Activated CD4-positive, alpha-beta T cell treated with anti-CD3 and anti-CD28 coated beads for 36 hours (primary cell): ENCODE data around the gene BRDT. TPM values are rescaled to one million over a fixed set of nuclear protein-coding genes. Genes with fewer than 3 reads are reported as not detected.
"Not testable (repeated sequence)": the region's sequence is repeated elsewhere in the genome, so short reads cannot be mapped to it uniquely, and the experiment has no call there.

Experiments
- ATAC-seq: fragments of 200-7000 bp; cut with Tn5 transposase; one replicate; pipeline ENCODE4 v1.10.0; 2021; ENCODE audit warnings: mild to moderate bottlenecking, moderate library complexity
- CTCF ChIA-PET: fragments of 350-600 bp; sonication (Branson Sonifier 250); formaldehyde crosslinking; loops from one replicate; lab custom pipeline; 2021; ENCODE audit warnings: antibody characterized with exemption; lab: Charles Lee
- POLR2A ChIA-PET: fragments of 350-600 bp; sonication (Branson Sonifier 250); formaldehyde crosslinking; loops from one replicate; lab custom pipeline; 2021; ENCODE audit warnings: antibody characterized with exemption, inconsistent platforms; lab: Charles Lee
- DNase-seq: peaks from one replicate; pipeline ENCODE4 v3.0.0-alpha.2; 2020
- H3K27ac Mint-ChIP-seq: one replicate; pipeline ENCODE4 v1.8.0; 2021; ENCODE audit warnings: mixed read lengths
- H3K27me3 Mint-ChIP-seq: one replicate; pipeline ENCODE4 v1.8.0; 2021; ENCODE audit warnings: mixed read lengths
- H3K36me3 Mint-ChIP-seq: one replicate; pipeline ENCODE4 v1.8.0; 2021; ENCODE audit warnings: low read depth, mixed read lengths
- H3K4me1 Mint-ChIP-seq: one replicate; pipeline ENCODE4 v1.8.0; 2021; ENCODE audit warnings: mixed read lengths
- H3K4me3 Mint-ChIP-seq: one replicate; pipeline ENCODE4 v1.8.0; 2021; ENCODE audit warnings: mild to moderate bottlenecking, moderate library complexity, mixed read lengths
- H3K9me3 Mint-ChIP-seq: one replicate; pipeline ENCODE4 v1.8.0; 2021; ENCODE audit warnings: low read depth, mixed read lengths
- intact Hi-C, 2 experiments: fragments of 100-400 bp; cut with DNase I in 1 of 2; cut with micrococcal nuclease in 1 of 2; formaldehyde crosslinking; loops; one replicate each; pipeline versions ENCODE4 v1.14.2 to v1.15.1; 2022 to 2024; cut with DNase I, micrococcal nuclease
- total RNA-seq, 2 experiments: library from RNA; stranded (reverse); gene quantifications; one replicate each; pipeline ENCODE4 v1.2.3, GENCODE V29; 2021

Gene BRDT
- total RNA-seq, 2 experiments from 2014 or later: not detected

GRCh38 chr1:91981996-91982609, 32.9 kb downstream of the BRDT start:
- ChIA-PET CTCF (interaction anchor here (1.1 to 1.2 kb wide), 2 partner anchors 10 to 15 kb away, joined by 3 to 4 read pairs; no protein-coding TSS in a partner anchor), POLR2A (no interaction called here)
- Mint-ChIP-seq H3K4me1 (no peaks in the 10 kb centered on the region), H3K36me3 (no peaks in the 10 kb centered on the region), H3K4me3 (no peak overlapping the region), H3K27ac (no peak overlapping the region), H3K27me3 (no peaks in the 10 kb centered on the region), H3K9me3 (no peaks in the 10 kb centered on the region)
- intact Hi-C loops: no loop called here
- peak; percentile 55 for ATAC-seq
- DNase-seq: no peak

GRCh38 chr1:91993256-91993655, 44.1 kb downstream of the BRDT start:
- H3K9me3 Mint-ChIP-seq: no peaks in the 10 kb centered on the region
- H3K27ac Mint-ChIP-seq: no peak overlapping the region
- DNase-seq: no peak
- no peaks in the 10 kb centered on the region for H3K27me3 Mint-ChIP-seq
- ChIA-PET CTCF (interaction anchor here (0.6 to 1.2 kb wide), 5 partner anchors 12 to 628 kb away, joined by 3 to 4 read pairs (median 3); no protein-coding TSS in a partner anchor), POLR2A (no interaction called here)
- no peaks in the 10 kb centered on the region for H3K36me3 Mint-ChIP-seq
- intact Hi-C loops: no loop called here
- ATAC-seq: no peak
- H3K4me1 Mint-ChIP-seq: no peaks in the 10 kb centered on the region
- H3K4me3 Mint-ChIP-seq: no peak overlapping the region

GRCh38 chr1:91997607-91998195, 48.5 kb downstream of the BRDT start:
- ChIA-PET CTCF (interaction anchor here (0.5 to 4.0 kb wide), 36 partner anchors 10 to 820 kb away, joined by 3 to 25 read pairs (median 4); partner anchors contain the start of genes GLMN and RPAP2), POLR2A (interaction anchor here (1.2 kb wide), 1 partner anchor 294 kb away, joined by 3 read pairs; no protein-coding TSS in a partner anchor)
- Mint-ChIP-seq H3K9me3 (no peaks in the 10 kb centered on the region), H3K36me3 (no peaks in the 10 kb centered on the region), H3K27me3 (no peaks in the 10 kb centered on the region), H3K27ac (no peak overlapping the region), H3K4me3 (no peak overlapping the region), H3K4me1 (no peaks in the 10 kb centered on the region)
- ATAC-seq (no peak), DNase-seq (peak; percentile 64)
- intact Hi-C loops: loop anchor here (1.0 to 5.0 kb wide), 3 partner anchors 294 to 820 kb away; no protein-coding TSS in a partner anchor

- ATAC-seq: no peak
- Mint-ChIP-seq H3K4me3 (no peak overlapping the region), H3K27me3 (no peaks in the 10 kb centered on the region), H3K27ac (no peak overlapping the region), H3K9me3 (no peaks in the 10 kb centered on the region), H3K36me3 (no peaks in the 10 kb centered on the region), H3K4me1 (no peaks in the 10 kb centered on the region)
- DNase-seq: no peak
- intact Hi-C loops: no loop called here
- POLR2A ChIA-PET: no interaction called here
- CTCF ChIA-PET: interaction anchor here (1.3 to 1.6 kb wide), 2 partner anchors 11 to 286 kb away, joined by 3 to 4 read pairs; no protein-coding TSS in a partner anchor
Observed at GRCh38 chr1:92004129-92004528, 54.9 kb downstream of the BRDT start.

GRCh38 chr1:92013923-92014322, 64.7 kb downstream of the BRDT start:
- Mint-ChIP-seq H3K9me3 (no peaks in the 10 kb centered on the region), H3K27me3 (no peaks in the 10 kb centered on the region), H3K27ac (no peak overlapping the region), H3K36me3 (no peaks in the 10 kb centered on the region), H3K4me3 (no peak overlapping the region), H3K4me1 (peaks cover 15% of the 10 kb centered on the region)
- ChIA-PET POLR2A (no interaction called here), CTCF (no interaction called here)
- intact Hi-C loops: no loop called here
- DNase-seq: no peak
- ATAC-seq: no peak

GRCh38 chr1:92016720-92017316, 67.6 kb downstream of the BRDT start:
- Mint-ChIP-seq H3K9me3 (no peaks in the 10 kb centered on the region), H3K27me3 (peaks cover 2% of the 10 kb centered on the region), H3K36me3 (no peaks in the 10 kb centered on the region), H3K4me1 (peaks cover 15% of the 10 kb centered on the region), H3K4me3 (no peak overlapping the region), H3K27ac (no peak overlapping the region)
- DNase-seq (no peak), ATAC-seq (no peak)
- intact Hi-C loops: no loop called here
- POLR2A ChIA-PET: no interaction called here
- CTCF ChIA-PET: interaction anchor here (1.3 kb wide), 1 partner anchor 9 kb away, joined by 3 read pairs; no protein-coding TSS in a partner anchor

GRCh38 chr1:92017656-92018055, 68.5 kb downstream of the BRDT start:
- Mint-ChIP-seq H3K9me3 (no peaks in the 10 kb centered on the region), H3K27ac (no peak overlapping the region), H3K4me1 (peaks cover 15% of the 10 kb centered on the region), H3K4me3 (no peak overlapping the region), H3K27me3 (peaks cover 3% of the 10 kb centered on the region), H3K36me3 (no peaks in the 10 kb centered on the region)
- POLR2A ChIA-PET: no interaction called here
- intact Hi-C loops: no loop called here
- CTCF ChIA-PET: interaction anchor here (1.3 kb wide), 1 partner anchor 10 kb away, joined by 3 read pairs; no protein-coding TSS in a partner anchor
- DNase-seq (no peak), ATAC-seq (no peak)

GRCh38 chr1:92026042-92026441, 76.8 kb downstream of the BRDT start:
- POLR2A ChIA-PET, H3K9me3 Mint-ChIP-seq, DNase-seq, ATAC-seq, intact Hi-C loops, H3K36me3 Mint-ChIP-seq, H3K27ac Mint-ChIP-seq, CTCF ChIA-PET, H3K4me3 Mint-ChIP-seq: not testable (repeated sequence)
- Mint-ChIP-seq H3K4me1 (peaks cover 14% of the 10 kb centered on the region), H3K27me3 (peaks cover 32% of the 10 kb centered on the region)

- Mint-ChIP-seq H3K9me3 (no peaks in the 10 kb centered on the region), H3K27ac (no peak overlapping the region), H3K4me3 (no peak overlapping the region), H3K27me3 (peaks cover 35% of the 10 kb centered on the region), H3K4me1 (peaks cover 21% of the 10 kb centered on the region), H3K36me3 (no peaks in the 10 kb centered on the region)
- ATAC-seq (no peak), DNase-seq (no peak)
- POLR2A ChIA-PET: no interaction called here
- intact Hi-C loops: no loop called here
- CTCF ChIA-PET: interaction anchor here (0.5 kb wide), 1 partner anchor 452 kb away, joined by 3 read pairs; no protein-coding TSS in a partner anchor
Observed at GRCh38 chr1:92026806-92027205, 77.6 kb downstream of the BRDT start.

GRCh38 chr1:92029241-92029922, 80.2 kb downstream of the BRDT start:
- Mint-ChIP-seq H3K4me1 (peaks cover 21% of the 10 kb centered on the region), H3K4me3 (peak overlapping the region; percentile 63), H3K36me3 (no peaks in the 10 kb centered on the region), H3K9me3 (no peaks in the 10 kb centered on the region), H3K27me3 (peaks cover 23% of the 10 kb centered on the region), H3K27ac (peak overlapping the region; percentile 33)
- intact Hi-C loops: no loop called here
- ATAC-seq (no peak), DNase-seq (no peak)
- POLR2A ChIA-PET: no interaction called here
- CTCF ChIA-PET: no interaction called here

GRCh38 chr1:92030656-92031107, 81.5 kb downstream of the BRDT start:
- H3K27ac Mint-ChIP-seq: peak overlapping the region; percentile 51
- H3K4me1 Mint-ChIP-seq: peaks cover 21% of the 10 kb centered on the region
- no peaks in the 10 kb centered on the region for H3K36me3 Mint-ChIP-seq
- H3K4me3 Mint-ChIP-seq: peak overlapping the region; percentile 63
- peaks cover 23% of the 10 kb centered on the region for H3K27me3 Mint-ChIP-seq
- ATAC-seq: peak; percentile 71
- no peaks in the 10 kb centered on the region for H3K9me3 Mint-ChIP-seq
- intact Hi-C loops: no loop called here
- CTCF ChIA-PET: interaction anchor here (0.6 to 1.4 kb wide), 3 partner anchors 34 to 1668 kb away, joined by 3 to 4 read pairs (median 3); no protein-coding TSS in a partner anchor
- POLR2A ChIA-PET: interaction anchor here (0.5 kb wide), 1 partner anchor 134 kb away, joined by 3 read pairs; no protein-coding TSS in a partner anchor
- DNase-seq: peak; percentile 27
